Neural progenitor cell (in vitro differentiated cells): ENCODE results near the gene MRPL45. TPM values are rescaled to one million over a fixed set of nuclear protein-coding genes. Genes with fewer than 3 reads are reported as not detected.

ENCODE experiments used
- DNase-seq: peaks from one replicate; pipeline ENCODE4 v3.0.0-alpha.2; 2016; ENCODE audit warnings: low spot score
- H2AFZ ChIP-seq: fragments of 200-600 bp; sonication (generic); replicated peaks from 2 replicates; pipeline ENCODE4 v1.6.1; 2016; ENCODE audit warnings: antibody characterized with exemption
- H3F3A ChIP-seq: fragments of 200-600 bp; sonication (generic); 2 replicates; pipeline ENCODE4 v1.6.1; 2016; ENCODE audit warnings: antibody characterized with exemption, low read depth
- H3K27ac ChIP-seq: fragments of 200-600 bp; sonication (generic); 2 replicates; pipeline ENCODE4 v1.5.1; 2016; ENCODE audit warnings: mild to moderate bottlenecking
- H3K27me3 ChIP-seq: fragments of 200-600 bp; sonication (generic); 2 replicates; pipeline ENCODE4 v1.6.1; 2016; ENCODE audit warnings: mild to moderate bottlenecking, moderate library complexity
- H3K36me3 ChIP-seq: fragments of 200-600 bp; sonication (generic); 2 replicates; pipeline ENCODE4 v1.5.1; 2016
- H3K4me1 ChIP-seq: fragments of 200-600 bp; sonication (generic); 2 replicates; pipeline ENCODE4 v1.6.1; 2016; ENCODE audit warnings: mixed run types
- H3K4me2 ChIP-seq: fragments of 200-600 bp; sonication (generic); 2 replicates; pipeline ENCODE4 v1.6.1; 2016
- H3K4me3 ChIP-seq: fragments of 200-600 bp; sonication (generic); 2 replicates; pipeline ENCODE4 v1.5.1; 2016
- H3K79me2 ChIP-seq: fragments of 200-600 bp; sonication (generic); 2 replicates; pipeline ENCODE4 v1.6.1; 2016; ENCODE audit warnings: low read depth
- H3K9ac ChIP-seq: fragments of 200-600 bp; sonication (generic); 2 replicates; pipeline ENCODE4 v1.6.1; 2016
- H3K9me3 ChIP-seq: fragments of 200-600 bp; sonication (generic); 2 replicates; pipeline ENCODE4 v1.5.1; 2016; ENCODE audit warnings: low read depth
- H4K20me1 ChIP-seq: fragments of 200-600 bp; sonication (generic); 2 replicates; pipeline ENCODE4 v1.6.1; 2016; ENCODE audit warnings: low read depth
- H3K27ac Mint-ChIP-seq: 3 replicates; pipeline ENCODE4 v1.8.0; 2021; ENCODE audit warnings: mixed read lengths
- H3K27me3 Mint-ChIP-seq: 2 replicates; pipeline ENCODE4 v1.8.0; 2022; ENCODE audit warnings: low read depth, mild to moderate bottlenecking, inconsistent platforms, moderate library complexity, mixed read lengths; ENCODE audit not compliant: insufficient read depth
- H3K36me3 Mint-ChIP-seq: 3 replicates; pipeline ENCODE4 v1.8.0; 2021; ENCODE audit warnings: mixed read lengths
- H3K4me1 Mint-ChIP-seq: 3 replicates; pipeline ENCODE4 v1.8.0; 2021; ENCODE audit warnings: mixed read lengths
- H3K4me3 Mint-ChIP-seq: 3 replicates; pipeline ENCODE4 v1.8.0; 2021; ENCODE audit warnings: mild to moderate bottlenecking, moderate library complexity, mixed read lengths
- H3K9me3 Mint-ChIP-seq: 3 replicates; pipeline ENCODE4 v1.8.0; 2020; ENCODE audit warnings: mixed read lengths
- EZH2 ChIP-seq: fragments of 200-600 bp; sonication (generic); IDR thresholded peaks from 2 replicates; pipeline ENCODE4 v1.6.1; 2017; ENCODE audit warnings: antibody characterized with exemption, mild to moderate bottlenecking, moderate library complexity
- EZH2phosphoT487 ChIP-seq: fragments of 200-600 bp; sonication (generic); IDR thresholded peaks from 2 replicates; pipeline ENCODE4 v1.6.1; 2017; ENCODE audit warnings: antibody characterized with exemption
- total RNA-seq: library from RNA; depleted of rRNA; stranded (reverse); fragments of >200 nt; gene quantifications from 2 replicates; pipeline ENCODE4 v1.2.3, GENCODE V29; 2015; ENCODE audit warnings: low replicate concordance
- TF ChIP-seq, protein P1 (sequence below): fragments of 200-600 bp; sonication (generic); IDR thresholded peaks from 2 replicates; pipeline ENCODE4 v1.5.1; 2017; ENCODE audit warnings: antibody characterized with exemption, mild to moderate bottlenecking

The MRPL45 gene
- total RNA-seq, 1 donor from 2014 or later: 68.3 TPM

DNA sequence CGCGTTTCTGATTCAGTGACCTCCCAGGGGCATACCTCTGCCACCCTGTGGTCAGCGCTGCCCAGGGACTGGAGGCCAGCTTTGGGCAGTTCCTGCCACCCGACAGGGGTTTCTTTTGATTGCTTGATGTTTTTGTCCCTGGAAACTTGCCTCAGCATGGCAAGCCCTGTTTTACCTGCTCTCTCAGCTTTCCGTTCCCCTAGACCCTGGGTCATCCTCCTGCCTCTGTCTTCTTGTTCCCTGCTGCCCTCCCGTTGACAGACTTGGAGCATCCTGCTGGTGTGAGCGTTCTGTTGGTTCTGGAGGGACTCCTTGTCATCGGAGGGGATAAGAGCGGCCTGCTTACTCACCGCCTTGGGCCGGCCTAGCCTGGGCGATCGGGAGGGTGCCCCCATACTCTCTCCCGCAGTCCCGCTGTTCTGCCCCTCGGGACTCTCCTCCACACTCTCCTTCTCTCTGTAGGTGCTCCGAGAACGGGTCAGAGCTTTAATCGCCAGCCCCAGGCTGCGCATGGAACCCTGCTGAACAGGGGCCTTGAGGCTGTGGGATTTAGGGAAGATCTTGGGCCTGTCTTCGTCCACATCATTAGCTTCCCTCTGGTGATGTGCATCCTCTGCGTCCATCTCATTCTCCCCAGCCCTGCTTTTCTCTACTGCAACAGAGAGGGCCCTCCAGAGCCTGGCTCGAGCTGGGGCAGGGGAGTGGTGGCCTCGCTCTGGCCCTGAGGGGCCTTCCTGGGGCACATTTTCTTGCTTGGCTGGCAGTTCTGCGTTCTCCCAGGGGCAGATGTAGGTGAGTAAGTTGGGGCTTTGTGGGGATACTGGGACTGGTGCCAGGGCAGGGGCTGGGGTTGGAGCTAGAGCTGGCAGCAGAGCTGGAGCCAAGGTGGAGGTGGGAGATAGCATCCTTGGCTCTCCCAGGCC, 33.1 kb downstream of the MRPL45 start:
- H3K27me3 ChIP-seq: no peaks in the 10 kb centered on the region
- H3K4me3 Mint-ChIP-seq: peak overlapping the region; percentile 22
- H3K79me2 ChIP-seq: no peaks in the 10 kb centered on the region
- H3F3A ChIP-seq: peaks cover 1% of the 10 kb centered on the region
- no peak overlapping the region for H2AFZ ChIP-seq
- H3K4me1 Mint-ChIP-seq: peaks cover 16% of the 10 kb centered on the region
- H3K4me2 ChIP-seq: no peak overlapping the region
- H3K9ac ChIP-seq: no peak overlapping the region
- no peaks in the 10 kb centered on the region for H3K36me3 ChIP-seq
- H3K36me3 Mint-ChIP-seq: no peaks in the 10 kb centered on the region
- no peak for TF ChIP-seq EZH2phosphoT487
- no peak for TF ChIP-seq EZH2
- TF ChIP-seq, protein P1, sequence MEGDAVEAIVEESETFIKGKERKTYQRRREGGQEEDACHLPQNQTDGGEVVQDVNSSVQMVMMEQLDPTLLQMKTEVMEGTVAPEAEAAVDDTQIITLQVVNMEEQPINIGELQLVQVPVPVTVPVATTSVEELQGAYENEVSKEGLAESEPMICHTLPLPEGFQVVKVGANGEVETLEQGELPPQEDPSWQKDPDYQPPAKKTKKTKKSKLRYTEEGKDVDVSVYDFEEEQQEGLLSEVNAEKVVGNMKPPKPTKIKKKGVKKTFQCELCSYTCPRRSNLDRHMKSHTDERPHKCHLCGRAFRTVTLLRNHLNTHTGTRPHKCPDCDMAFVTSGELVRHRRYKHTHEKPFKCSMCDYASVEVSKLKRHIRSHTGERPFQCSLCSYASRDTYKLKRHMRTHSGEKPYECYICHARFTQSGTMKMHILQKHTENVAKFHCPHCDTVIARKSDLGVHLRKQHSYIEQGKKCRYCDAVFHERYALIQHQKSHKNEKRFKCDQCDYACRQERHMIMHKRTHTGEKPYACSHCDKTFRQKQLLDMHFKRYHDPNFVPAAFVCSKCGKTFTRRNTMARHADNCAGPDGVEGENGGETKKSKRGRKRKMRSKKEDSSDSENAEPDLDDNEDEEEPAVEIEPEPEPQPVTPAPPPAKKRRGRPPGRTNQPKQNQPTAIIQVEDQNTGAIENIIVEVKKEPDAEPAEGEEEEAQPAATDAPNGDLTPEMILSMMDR: no peak
- H3K27ac Mint-ChIP-seq: peak overlapping the region; percentile 31
- H3K4me3 ChIP-seq: no peak overlapping the region
- no peaks in the 10 kb centered on the region for H4K20me1 ChIP-seq
- H3K9me3 Mint-ChIP-seq: no peaks in the 10 kb centered on the region
- H3K9me3 ChIP-seq: no peaks in the 10 kb centered on the region
- no peak overlapping the region for H3K27ac ChIP-seq
- H3K4me1 ChIP-seq: peaks cover 13% of the 10 kb centered on the region
- no peak for DNase-seq
- peaks cover 12% of the 10 kb centered on the region for H3K27me3 Mint-ChIP-seq

DNA sequence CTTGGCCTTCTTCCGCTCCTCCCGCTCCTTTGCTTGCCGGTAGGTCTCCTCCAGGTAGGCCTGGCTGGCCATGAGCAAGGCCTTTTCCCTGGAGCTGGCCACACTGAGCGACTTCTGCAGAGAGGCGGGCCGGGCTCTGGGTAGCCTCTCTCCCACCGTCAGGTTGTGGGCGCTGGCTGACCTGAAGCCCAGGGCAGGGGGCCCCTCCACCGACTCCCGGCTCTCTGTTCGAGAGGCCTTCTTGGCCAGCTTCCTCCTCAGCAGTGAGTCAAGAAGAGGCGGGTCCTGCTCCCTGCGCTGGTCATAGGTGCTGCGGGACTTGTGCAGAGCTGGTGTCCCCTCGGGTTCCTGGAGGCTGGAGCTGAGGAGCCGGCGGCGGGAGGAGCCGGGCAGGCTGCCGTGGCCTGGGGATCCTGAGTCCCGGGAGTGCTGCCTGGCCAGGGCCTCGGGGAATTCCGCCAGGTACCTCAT, 34.0 kb downstream of the MRPL45 start:
- no peaks in the 10 kb centered on the region for H3K36me3 ChIP-seq
- Mint-ChIP-seq H3K36me3 (no peaks in the 10 kb centered on the region), H3K9me3 (no peaks in the 10 kb centered on the region), H3K27ac (no peak overlapping the region), H3K4me1 (peaks cover 8% of the 10 kb centered on the region), H3K27me3 (peaks cover 12% of the 10 kb centered on the region), H3K4me3 (no peak overlapping the region)
- TF ChIP-seq EZH2: no peak
- TF ChIP-seq EZH2phosphoT487: no peak
- TF ChIP-seq, protein P1: no peak
- no peaks in the 10 kb centered on the region for H3K9me3 ChIP-seq
- H3K27ac ChIP-seq: no peak overlapping the region
- DNase-seq: no peak
- H3K4me3 ChIP-seq: no peak overlapping the region
- H3K4me2 ChIP-seq: no peak overlapping the region
- no peaks in the 10 kb centered on the region for H3K27me3 ChIP-seq
- H3K9ac ChIP-seq: no peak overlapping the region
- H2AFZ ChIP-seq: no peak overlapping the region
- H4K20me1 ChIP-seq: no peaks in the 10 kb centered on the region
- H3K79me2 ChIP-seq: no peaks in the 10 kb centered on the region
- H3K4me1 ChIP-seq: peaks cover 6% of the 10 kb centered on the region
- no peaks in the 10 kb centered on the region for H3F3A ChIP-seq

DNA sequence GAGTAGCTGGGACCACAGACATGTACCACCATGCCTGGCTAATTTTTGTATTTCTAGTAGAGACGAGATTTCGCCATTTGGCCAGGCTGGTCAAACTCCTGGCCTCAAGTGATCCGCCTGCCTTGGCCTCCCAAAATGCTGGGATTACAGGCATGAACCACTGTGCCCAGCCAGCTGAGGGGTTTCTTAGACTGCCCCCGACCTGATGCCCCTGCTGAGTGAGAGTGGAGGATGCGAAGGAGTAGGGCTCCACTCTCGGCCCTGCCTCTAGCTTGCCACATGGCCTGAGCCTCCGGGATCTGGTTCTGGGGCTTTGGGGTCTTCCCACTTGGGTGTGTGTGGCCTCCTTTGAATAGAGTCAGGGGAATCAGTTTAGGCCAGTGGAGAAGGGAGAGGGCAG, 35.8 kb downstream of the MRPL45 start:
- no peaks in the 10 kb centered on the region for H3K36me3 ChIP-seq

More for the DNA sequence above, 35.8 kb downstream of the MRPL45 start:
- H3K4me3 Mint-ChIP-seq: no peak overlapping the region
- Histone ChIP-seq H3K4me3 (no peak overlapping the region), H2AFZ (no peak overlapping the region), H3F3A (no peaks in the 10 kb centered on the region), H3K27me3 (no peaks in the 10 kb centered on the region), H3K27ac (no peak overlapping the region), H4K20me1 (no peaks in the 10 kb centered on the region), H3K79me2 (no peaks in the 10 kb centered on the region), H3K9ac (no peak overlapping the region), H3K9me3 (no peaks in the 10 kb centered on the region), H3K4me1 (peaks cover 6% of the 10 kb centered on the region), H3K4me2 (no peak overlapping the region)
- no peak for DNase-seq
- H3K27ac Mint-ChIP-seq: no peak overlapping the region
- TF ChIP-seq EZH2 (no peak), EZH2phosphoT487 (no peak)
- TF ChIP-seq, protein P1: no peak
- peaks cover 9% of the 10 kb centered on the region for H3K27me3 Mint-ChIP-seq
- H3K4me1 Mint-ChIP-seq: peaks cover 7% of the 10 kb centered on the region
- no peaks in the 10 kb centered on the region for H3K36me3 Mint-ChIP-seq
- H3K9me3 Mint-ChIP-seq: no peaks in the 10 kb centered on the region
